ENCODE measurements around the gene BTBD16.

Gene BTBD16

GRCh38 chr10:122236690-122237306, 34.3 kb upstream of the BTBD16 start:
- Histone ChIP-seq H3K27me3 (replicated peaks; ENCODE audit: control insufficient read depth, insufficient read depth, low read length, poor library complexity, severe bottlenecking) (no peaks in the 10 kb centered on the region), H3K9me3 (ENCODE audit: control insufficient read depth, low read length) (no peaks in the 10 kb centered on the region)

DNA sequence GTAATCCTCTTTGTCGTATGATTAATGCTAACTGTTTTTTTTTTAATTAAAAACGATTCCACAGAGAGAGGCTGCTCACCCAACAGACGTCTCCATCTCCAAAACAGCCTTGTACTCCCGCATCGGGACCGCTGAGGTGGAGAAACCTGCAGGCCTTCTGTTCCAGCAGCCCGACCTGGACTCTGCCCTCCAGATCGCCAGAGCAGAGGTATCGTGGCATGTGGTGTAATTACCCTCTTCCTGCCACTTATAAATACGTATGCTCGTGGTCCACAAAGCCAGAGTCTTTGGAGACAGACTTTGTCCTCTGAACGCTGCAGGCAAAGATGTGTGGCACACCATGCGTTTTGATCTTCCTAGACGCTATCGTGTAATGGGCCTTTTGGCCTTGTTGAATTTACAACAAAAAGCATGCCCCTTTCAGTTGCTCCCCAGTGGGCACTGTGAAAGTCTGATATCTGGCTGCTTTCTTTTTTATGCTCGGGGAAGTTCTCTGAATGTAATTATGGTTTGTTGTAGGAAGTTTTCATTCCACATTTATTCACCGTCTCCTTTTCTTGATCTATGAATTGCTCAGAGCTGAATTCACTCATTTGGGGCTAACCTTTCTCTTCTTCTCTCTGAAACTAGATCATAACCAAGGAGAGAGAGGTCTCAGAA, 33.6 kb upstream of the BTBD16 start:
- Histone ChIP-seq H3K27me3 (replicated peaks; ENCODE audit: control insufficient read depth, insufficient read depth, low read length, poor library complexity, severe bottlenecking) (no peaks in the 10 kb centered on the region), H3K4me3 (ENCODE audit: insufficient read depth, low read depth, low read length, poor library complexity, severe bottlenecking) (no peak overlapping the region), H3K4me1 (ENCODE audit: control insufficient read depth, insufficient read depth, low read length, poor library complexity, severe bottlenecking) (no peaks in the 10 kb centered on the region), H3K9me3 (ENCODE audit: control insufficient read depth, low read length) (no peaks in the 10 kb centered on the region), H3K36me3 (ENCODE audit: control insufficient read depth, insufficient read depth, low read length) (no peaks in the 10 kb centered on the region), H3K27ac (ENCODE audit: insufficient read depth, low read length, poor library complexity, severe bottlenecking) (no peak overlapping the region)
- no peak for DNase-seq

More at GRCh38 chr10:122236690-122237306, 34.3 kb upstream of the BTBD16 start:
- Histone ChIP-seq H3K4me3 (ENCODE audit: insufficient read depth, low read depth, low read length, poor library complexity, severe bottlenecking) (no peak overlapping the region), H3K27ac (ENCODE audit: insufficient read depth, low read length, poor library complexity, severe bottlenecking) (no peak overlapping the region), H3K4me1 (ENCODE audit: control insufficient read depth, insufficient read depth, low read length, poor library complexity, severe bottlenecking) (no peaks in the 10 kb centered on the region), H3K36me3 (ENCODE audit: control insufficient read depth, insufficient read depth, low read length) (no peaks in the 10 kb centered on the region)
- no peak for DNase-seq

- no peak for DNase-seq
- no peak overlapping the region for H3K4me3 ChIP-seq (ENCODE audit: insufficient read depth, low read depth, low read length, poor library complexity, severe bottlenecking)
- H3K27me3 ChIP-seq (replicated peaks; ENCODE audit: control insufficient read depth, insufficient read depth, low read length, poor library complexity, severe bottlenecking), result no peaks in the 10 kb centered on the region
- no peaks in the 10 kb centered on the region for H3K4me1 ChIP-seq (ENCODE audit: control insufficient read depth, insufficient read depth, low read length, poor library complexity, severe bottlenecking)
- H3K27ac ChIP-seq (ENCODE audit: insufficient read depth, low read length, poor library complexity, severe bottlenecking), result no peak overlapping the region
- no peaks in the 10 kb centered on the region for H3K36me3 ChIP-seq (ENCODE audit: control insufficient read depth, insufficient read depth, low read length)
- H3K9me3 ChIP-seq (ENCODE audit: control insufficient read depth, low read length), result no peaks in the 10 kb centered on the region
Observed at GRCh38 chr10:122239578-122240257, 31.4 kb upstream of the BTBD16 start.

DNA sequence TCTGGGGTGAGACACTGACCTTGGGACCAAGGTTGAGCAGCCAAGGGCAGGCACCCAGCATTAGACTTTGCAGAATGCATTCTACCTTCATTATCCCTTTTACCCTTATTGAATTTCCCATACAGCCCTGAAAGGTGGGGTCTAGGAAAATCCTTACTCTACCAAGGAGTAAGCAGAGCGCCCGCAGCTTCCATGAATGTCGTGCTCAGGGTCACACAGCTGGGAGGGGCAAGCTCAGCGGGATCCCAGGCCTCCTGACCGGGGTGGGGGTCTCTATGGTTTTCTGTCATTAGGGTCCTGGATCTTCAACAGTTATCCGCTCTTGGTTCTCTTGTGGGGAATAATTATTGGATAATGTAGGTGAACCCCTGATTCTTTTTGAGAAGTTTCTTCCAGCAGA, 30.7 kb upstream of the BTBD16 start:
- Histone ChIP-seq H3K4me1 (ENCODE audit: control insufficient read depth, insufficient read depth, low read length, poor library complexity, severe bottlenecking) (no peaks in the 10 kb centered on the region), H3K36me3 (ENCODE audit: control insufficient read depth, insufficient read depth, low read length) (no peaks in the 10 kb centered on the region), H3K27ac (ENCODE audit: insufficient read depth, low read length, poor library complexity, severe bottlenecking) (no peak overlapping the region), H3K4me3 (ENCODE audit: insufficient read depth, low read depth, low read length, poor library complexity, severe bottlenecking) (no peak overlapping the region), H3K27me3 (replicated peaks; ENCODE audit: control insufficient read depth, insufficient read depth, low read length, poor library complexity, severe bottlenecking) (no peaks in the 10 kb centered on the region), H3K9me3 (ENCODE audit: control insufficient read depth, low read length) (no peaks in the 10 kb centered on the region)
- no peak for DNase-seq

DNA sequence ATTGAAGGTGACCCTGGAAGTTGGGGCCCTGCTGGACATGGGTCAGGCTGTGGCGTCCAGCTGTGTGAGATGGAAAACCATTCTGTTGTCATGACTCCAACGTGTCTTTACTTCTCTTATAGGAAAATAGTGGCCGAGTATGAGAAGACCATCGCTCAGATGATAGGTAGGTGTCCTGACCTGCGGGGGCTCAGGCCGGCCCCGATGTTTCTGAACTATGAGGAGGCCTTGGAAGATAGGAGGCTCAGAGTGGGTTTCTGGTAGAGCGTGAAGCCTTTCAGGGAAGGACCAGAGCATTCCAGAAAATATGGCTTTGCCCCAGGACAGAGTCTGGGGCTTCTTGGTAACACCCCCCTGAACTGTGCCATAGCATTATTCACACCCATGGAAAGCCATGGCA, 29.3 kb upstream of the BTBD16 start:
- Histone ChIP-seq H3K4me3 (ENCODE audit: insufficient read depth, low read depth, low read length, poor library complexity, severe bottlenecking) (no peak overlapping the region), H3K9me3 (ENCODE audit: control insufficient read depth, low read length) (no peaks in the 10 kb centered on the region), H3K4me1 (ENCODE audit: control insufficient read depth, insufficient read depth, low read length, poor library complexity, severe bottlenecking) (no peaks in the 10 kb centered on the region), H3K27me3 (replicated peaks; ENCODE audit: control insufficient read depth, insufficient read depth, low read length, poor library complexity, severe bottlenecking) (no peaks in the 10 kb centered on the region), H3K27ac (ENCODE audit: insufficient read depth, low read length, poor library complexity, severe bottlenecking) (no peak overlapping the region), H3K36me3 (ENCODE audit: control insufficient read depth, insufficient read depth, low read length) (no peaks in the 10 kb centered on the region)
- DNase-seq, result no peak

DNA sequence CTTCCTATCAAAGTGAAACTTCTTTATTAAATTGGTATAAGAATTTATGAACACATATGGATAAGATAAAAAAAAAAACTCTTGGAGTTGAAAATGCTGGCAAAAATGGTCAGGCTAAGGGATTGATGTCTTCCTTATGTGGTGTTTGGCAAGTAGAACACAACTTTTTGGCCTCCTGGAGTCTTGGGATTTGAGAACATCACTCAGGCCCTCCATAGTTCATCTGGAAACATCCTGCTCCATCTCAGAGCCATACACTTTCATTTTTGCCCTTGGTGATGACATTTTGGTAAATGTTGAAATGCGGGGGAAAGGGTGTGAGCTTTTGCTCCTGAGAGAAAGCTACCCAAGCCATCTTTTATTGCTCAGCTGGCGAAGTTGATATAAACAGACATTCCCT, 27.5 kb upstream of the BTBD16 start:
- H3K9me3 ChIP-seq (ENCODE audit: control insufficient read depth, low read length), result no peaks in the 10 kb centered on the region
- H3K4me3 ChIP-seq (ENCODE audit: insufficient read depth, low read depth, low read length, poor library complexity, severe bottlenecking), result no peak overlapping the region
- H3K27ac ChIP-seq (ENCODE audit: insufficient read depth, low read length, poor library complexity, severe bottlenecking), result no peak overlapping the region
- H3K27me3 ChIP-seq (replicated peaks; ENCODE audit: control insufficient read depth, insufficient read depth, low read length, poor library complexity, severe bottlenecking), result no peaks in the 10 kb centered on the region
- DNase-seq, result no peak
- H3K36me3 ChIP-seq (ENCODE audit: control insufficient read depth, insufficient read depth, low read length), result no peaks in the 10 kb centered on the region
- no peaks in the 10 kb centered on the region for H3K4me1 ChIP-seq (ENCODE audit: control insufficient read depth, insufficient read depth, low read length, poor library complexity, severe bottlenecking)

- Histone ChIP-seq H3K9me3 (ENCODE audit: control insufficient read depth, low read length) (no peaks in the 10 kb centered on the region), H3K27me3 (replicated peaks; ENCODE audit: control insufficient read depth, insufficient read depth, low read length, poor library complexity, severe bottlenecking) (no peaks in the 10 kb centered on the region), H3K4me3 (ENCODE audit: insufficient read depth, low read depth, low read length, poor library complexity, severe bottlenecking) (no peak overlapping the region), H3K27ac (ENCODE audit: insufficient read depth, low read length, poor library complexity, severe bottlenecking) (no peak overlapping the region), H3K36me3 (ENCODE audit: control insufficient read depth, insufficient read depth, low read length) (no peaks in the 10 kb centered on the region), H3K4me1 (ENCODE audit: control insufficient read depth, insufficient read depth, low read length, poor library complexity, severe bottlenecking) (no peaks in the 10 kb centered on the region)
- no peak for DNase-seq
Observed at GRCh38 chr10:122244001-122244975, 26.8 kb upstream of the BTBD16 start.

DNA sequence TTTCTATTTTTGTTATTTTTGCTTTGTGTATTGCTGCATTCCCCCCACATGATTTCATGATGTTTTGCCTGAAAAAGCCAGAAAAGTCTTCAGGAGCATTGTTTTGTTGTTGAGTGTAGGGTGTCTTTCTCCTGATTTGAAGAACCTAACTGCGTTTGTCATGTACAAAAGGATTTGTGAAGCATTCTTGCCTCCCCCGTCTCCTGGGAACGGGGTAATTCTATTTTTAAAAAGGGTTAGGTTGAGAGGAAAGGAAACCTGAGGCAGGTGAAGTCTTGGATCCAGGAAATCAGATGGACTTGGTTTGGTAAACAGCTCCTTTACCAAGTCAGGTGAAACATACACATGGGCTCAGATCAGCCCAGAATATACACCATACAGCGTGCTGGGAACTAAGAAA, 26.0 kb upstream of the BTBD16 start:
- Histone ChIP-seq H3K9me3 (ENCODE audit: control insufficient read depth, low read length) (no peaks in the 10 kb centered on the region), H3K4me3 (ENCODE audit: insufficient read depth, low read depth, low read length, poor library complexity, severe bottlenecking) (no peak overlapping the region), H3K27ac (ENCODE audit: insufficient read depth, low read length, poor library complexity, severe bottlenecking) (no peak overlapping the region), H3K36me3 (ENCODE audit: control insufficient read depth, insufficient read depth, low read length) (no peaks in the 10 kb centered on the region), H3K4me1 (ENCODE audit: control insufficient read depth, insufficient read depth, low read length, poor library complexity, severe bottlenecking) (no peaks in the 10 kb centered on the region), H3K27me3 (replicated peaks; ENCODE audit: control insufficient read depth, insufficient read depth, low read length, poor library complexity, severe bottlenecking) (no peaks in the 10 kb centered on the region)
- DNase-seq, result no peak

- Histone ChIP-seq H3K36me3 (ENCODE audit: control insufficient read depth, insufficient read depth, low read length) (no peaks in the 10 kb centered on the region), H3K9me3 (ENCODE audit: control insufficient read depth, low read length) (no peaks in the 10 kb centered on the region), H3K27ac (ENCODE audit: insufficient read depth, low read length, poor library complexity, severe bottlenecking) (no peak overlapping the region), H3K4me3 (ENCODE audit: insufficient read depth, low read depth, low read length, poor library complexity, severe bottlenecking) (no peak overlapping the region), H3K27me3 (replicated peaks; ENCODE audit: control insufficient read depth, insufficient read depth, low read length, poor library complexity, severe bottlenecking) (no peaks in the 10 kb centered on the region), H3K4me1 (ENCODE audit: control insufficient read depth, insufficient read depth, low read length, poor library complexity, severe bottlenecking) (no peaks in the 10 kb centered on the region)
- DNase-seq, result no peak
Observed at GRCh38 chr10:122245897-122246296, 25.2 kb upstream of the BTBD16 start.

Data from effector memory CD4-positive, alpha-beta T cell (primary cell).